Lower lobe of right lung (tissue), 2 donors: Measurements from ENCODE around the gene MCAT. TPM values are rescaled to one million over a fixed set of nuclear protein-coding genes. Genes with fewer than 3 reads are reported as not detected.

Source experiments
- ATAC-seq, 2 donors: fragments of 200-7000 bp; cut with Tn5 transposase; one replicate each; pipeline ENCODE4 v1.9.1; 2020 to 2022; ENCODE audit warnings: mild to moderate bottlenecking in 2 of 2, moderate library complexity in 2 of 2
- DNase-seq: peaks from one replicate; pipeline ENCODE4 v3.0.0-alpha.2; 2020
- H3K27ac ChIP-seq: fragments of 200-600 bp; one replicate; pipeline ENCODE4 v1.8.0; 2022
- H3K27me3 ChIP-seq: fragments of 200-600 bp; one replicate; pipeline ENCODE4 v1.8.0; 2022; ENCODE audit warnings: low read depth
- H3K36me3 ChIP-seq: fragments of 200-600 bp; one replicate; pipeline ENCODE4 v1.8.0; 2022; ENCODE audit warnings: mild to moderate bottlenecking
- H3K4me1 ChIP-seq: fragments of 200-600 bp; one replicate; pipeline ENCODE4 v1.8.0; 2022
- H3K4me3 ChIP-seq: fragments of 200-600 bp; one replicate; pipeline ENCODE4 v1.8.0; 2022; ENCODE audit warnings: mild to moderate bottlenecking
- H3K9me3 ChIP-seq: fragments of 200-600 bp; one replicate; pipeline ENCODE4 v1.8.0; 2022
- intact Hi-C: fragments of 100-400 bp; cut with DNase I; formaldehyde crosslinking; loops from one replicate; pipeline ENCODE4 v1.11.0; 2022
- total RNA-seq: library from RNA; stranded (reverse); fragmentation: NEBNext Ultra II Directional; extraction: Animal tissue kit (Norgen Biotek cat#: 25700); gene quantifications from one replicate; pipeline ENCODE4 v1.2.1, GENCODE V29; 2021
- TF ChIP-seq, protein P1 (sequence below): fragments of 200-600 bp; IDR thresholded peaks from one replicate; pipeline ENCODE4 v1.8.0; 2022; ENCODE audit warnings: antibody characterized with exemption, mild to moderate bottlenecking
- donor health status: DM: no; HTN: yes; CAD: no; lungs with severe emphysema.

Gene MCAT
- total RNA-seq, 1 donor from 2014 or later, result 11.7 TPM

DNA sequence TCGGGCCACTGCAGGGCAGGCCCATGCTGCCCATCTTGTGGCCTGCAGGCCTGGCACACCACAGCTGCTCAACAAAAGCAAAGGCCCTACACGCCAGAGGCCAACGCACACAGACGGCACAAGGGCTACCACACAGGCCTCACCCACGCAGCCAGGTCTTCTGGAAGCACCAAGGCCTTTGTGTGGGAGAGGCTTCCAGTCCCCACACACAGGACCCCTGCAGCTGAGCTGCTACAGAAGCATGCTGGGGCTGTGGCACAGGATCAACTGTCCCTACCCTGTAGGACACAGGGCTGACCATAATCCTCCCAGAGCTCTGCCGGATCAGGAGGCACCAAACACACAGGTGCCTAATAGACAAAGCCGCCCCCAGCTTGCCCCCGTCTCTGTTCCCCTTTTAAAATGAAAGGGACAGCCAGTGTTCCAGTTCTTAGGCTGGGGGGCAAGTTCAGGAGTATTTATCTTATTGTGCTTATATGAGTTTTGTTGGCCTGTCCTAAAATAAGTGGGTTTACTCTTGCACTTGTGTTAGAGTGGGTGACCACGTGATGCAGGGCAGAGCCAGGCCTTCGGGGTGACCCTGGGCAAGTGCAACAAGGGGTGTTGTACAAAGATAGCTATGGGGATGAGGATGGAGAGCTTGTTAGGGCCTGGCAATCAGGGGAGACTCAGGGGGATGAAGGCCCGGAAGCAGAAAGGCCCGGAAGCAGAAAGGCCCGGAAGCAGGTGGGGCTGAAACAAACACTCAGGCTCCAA lies 38.3 kb upstream of the MCAT start:
- Histone ChIP-seq H3K9me3 (no peaks in the 10 kb centered on the region), H3K27me3 (no peaks in the 10 kb centered on the region), H3K27ac (no peak overlapping the region), H3K4me3 (no peak overlapping the region), H3K4me1 (peaks cover 20% of the 10 kb centered on the region), H3K36me3 (peaks cover 19% of the 10 kb centered on the region)
- TF ChIP-seq, protein P1, sequence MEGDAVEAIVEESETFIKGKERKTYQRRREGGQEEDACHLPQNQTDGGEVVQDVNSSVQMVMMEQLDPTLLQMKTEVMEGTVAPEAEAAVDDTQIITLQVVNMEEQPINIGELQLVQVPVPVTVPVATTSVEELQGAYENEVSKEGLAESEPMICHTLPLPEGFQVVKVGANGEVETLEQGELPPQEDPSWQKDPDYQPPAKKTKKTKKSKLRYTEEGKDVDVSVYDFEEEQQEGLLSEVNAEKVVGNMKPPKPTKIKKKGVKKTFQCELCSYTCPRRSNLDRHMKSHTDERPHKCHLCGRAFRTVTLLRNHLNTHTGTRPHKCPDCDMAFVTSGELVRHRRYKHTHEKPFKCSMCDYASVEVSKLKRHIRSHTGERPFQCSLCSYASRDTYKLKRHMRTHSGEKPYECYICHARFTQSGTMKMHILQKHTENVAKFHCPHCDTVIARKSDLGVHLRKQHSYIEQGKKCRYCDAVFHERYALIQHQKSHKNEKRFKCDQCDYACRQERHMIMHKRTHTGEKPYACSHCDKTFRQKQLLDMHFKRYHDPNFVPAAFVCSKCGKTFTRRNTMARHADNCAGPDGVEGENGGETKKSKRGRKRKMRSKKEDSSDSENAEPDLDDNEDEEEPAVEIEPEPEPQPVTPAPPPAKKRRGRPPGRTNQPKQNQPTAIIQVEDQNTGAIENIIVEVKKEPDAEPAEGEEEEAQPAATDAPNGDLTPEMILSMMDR, result no peak
- DNase-seq (no peak), ATAC-seq (peak in 1 of 2 donors; percentile 23)
- intact Hi-C loops, result no loop called here

DNA sequence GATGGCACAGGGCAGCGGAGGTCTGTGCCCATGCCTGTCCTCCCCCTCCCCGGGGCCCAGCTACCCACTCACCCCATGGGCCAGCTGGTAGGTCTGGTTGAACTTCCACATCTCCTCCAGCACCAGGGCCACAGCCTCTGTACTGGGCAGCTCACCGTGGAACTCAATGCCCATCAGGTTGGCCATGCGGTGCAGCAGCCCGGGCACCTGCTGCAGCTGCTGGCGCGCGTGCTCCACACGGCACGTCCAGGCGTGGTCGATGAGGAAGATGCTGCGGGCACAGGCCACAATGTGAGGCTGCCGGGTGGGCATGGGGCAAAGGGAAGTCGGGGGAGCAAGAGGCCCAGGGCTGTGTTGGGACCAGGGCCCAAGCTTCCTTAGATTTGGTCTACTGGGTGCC lies 37.5 kb upstream of the MCAT start:
- H3K9me3 ChIP-seq, result no peaks in the 10 kb centered on the region
- TF ChIP-seq, protein P1, result no peak
- peaks cover 12% of the 10 kb centered on the region for H3K4me1 ChIP-seq
- H3K4me3 ChIP-seq, result no peak overlapping the region
- DNase-seq (no peak), ATAC-seq (no peak)
- no peak overlapping the region for H3K27ac ChIP-seq
- H3K36me3 ChIP-seq, result peaks cover 24% of the 10 kb centered on the region
- H3K27me3 ChIP-seq, result no peaks in the 10 kb centered on the region
- intact Hi-C loops, result no loop called here

DNA sequence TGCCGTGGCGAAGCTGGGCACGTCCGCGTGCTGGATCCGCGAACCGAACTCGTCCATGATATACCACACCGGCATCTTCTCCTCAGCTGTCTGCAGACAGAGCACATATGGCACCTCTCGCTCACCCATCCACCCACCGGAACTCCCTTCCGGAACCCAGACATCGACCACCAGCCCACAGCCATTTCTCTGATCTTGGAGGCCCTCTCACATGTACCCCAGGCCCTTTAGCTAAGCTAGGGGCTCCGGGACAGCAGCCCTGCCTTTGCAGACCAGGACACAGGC lies 36.7 kb upstream of the MCAT start:
- peaks cover 7% of the 10 kb centered on the region for H3K4me1 ChIP-seq
- H3K27me3 ChIP-seq, result no peaks in the 10 kb centered on the region
- ATAC-seq (no peak), DNase-seq (no peak)
- intact Hi-C loops, result no loop called here
- TF ChIP-seq, protein P1, result no peak
- no peak overlapping the region for H3K27ac ChIP-seq
- peaks cover 32% of the 10 kb centered on the region for H3K36me3 ChIP-seq
- no peaks in the 10 kb centered on the region for H3K9me3 ChIP-seq
- no peak overlapping the region for H3K4me3 ChIP-seq

DNA sequence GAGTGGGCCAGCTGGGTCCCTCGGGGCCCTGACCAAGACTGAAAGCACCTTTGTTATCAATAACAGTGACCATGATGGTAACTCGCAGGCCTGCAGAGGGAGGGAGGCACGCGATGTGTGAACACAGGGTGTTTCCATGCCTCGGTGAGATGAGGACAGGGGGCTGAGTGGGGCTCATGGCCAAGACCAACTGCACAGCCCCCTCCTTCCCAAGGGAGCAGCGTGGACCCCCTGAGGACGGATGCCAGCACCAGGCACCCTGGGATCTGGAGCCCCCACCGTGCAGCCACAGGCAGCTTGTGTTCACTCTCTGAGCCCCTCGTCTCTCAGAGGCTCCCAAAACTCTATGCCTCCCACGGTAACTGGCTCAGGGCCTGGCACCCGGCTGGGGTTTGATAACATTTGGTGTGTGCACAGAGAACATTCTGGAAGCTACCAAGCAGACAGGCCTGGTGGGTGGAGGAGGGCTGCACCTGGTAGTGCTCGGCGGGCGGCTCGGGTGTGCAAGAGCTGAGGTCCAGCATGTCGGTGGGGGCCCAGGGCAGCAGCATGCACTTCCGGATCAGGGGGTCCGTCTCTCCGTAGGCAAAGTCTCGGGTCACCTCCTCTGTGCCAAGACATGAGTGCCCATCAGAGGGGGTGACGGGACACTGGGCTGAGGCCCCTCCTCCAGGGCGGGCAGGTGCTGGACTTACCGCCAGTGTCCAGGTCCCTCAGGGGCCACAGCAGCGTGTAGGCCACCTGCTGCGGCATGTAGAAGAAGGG lies 36.1 kb upstream of the MCAT start:
- Histone ChIP-seq H3K27ac (no peak overlapping the region), H3K4me3 (no peak overlapping the region), H3K36me3 (peaks cover 38% of the 10 kb centered on the region), H3K9me3 (no peaks in the 10 kb centered on the region), H3K4me1 (peaks cover 7% of the 10 kb centered on the region), H3K27me3 (no peaks in the 10 kb centered on the region)
- DNase-seq, result no peak
- TF ChIP-seq, protein P1, result no peak
- intact Hi-C loops, result no loop called here
- no peak for ATAC-seq

DNA sequence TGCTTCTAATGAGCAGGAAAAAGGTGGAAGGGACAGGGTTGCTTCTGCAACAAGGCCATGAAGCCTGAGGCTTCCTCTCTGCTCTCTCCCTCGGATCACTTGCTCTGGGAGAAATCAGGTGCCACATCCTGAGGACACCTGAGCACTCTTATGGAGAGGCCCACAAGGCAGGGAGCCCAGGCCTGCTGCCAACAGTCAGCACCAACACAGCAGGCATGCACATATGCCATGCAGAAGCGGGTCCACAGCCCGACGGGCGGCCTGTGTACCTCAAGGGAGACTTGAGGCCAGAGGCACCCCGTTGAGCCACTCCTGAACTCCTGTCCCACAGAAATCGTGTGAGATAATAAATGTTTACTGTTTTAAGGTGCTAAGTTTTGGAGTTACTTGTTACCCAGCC lies 34.3 kb upstream of the MCAT start:
- DNase-seq (no peak), ATAC-seq (no peak)
- H3K4me3 ChIP-seq, result no peak overlapping the region
- peaks cover 56% of the 10 kb centered on the region for H3K36me3 ChIP-seq
- intact Hi-C loops, result no loop called here
- H3K4me1 ChIP-seq, result peaks cover 7% of the 10 kb centered on the region
- no peaks in the 10 kb centered on the region for H3K27me3 ChIP-seq
- H3K27ac ChIP-seq, result no peak overlapping the region
- TF ChIP-seq, protein P1, result no peak
- H3K9me3 ChIP-seq, result no peaks in the 10 kb centered on the region
